GM23248 (cell line): ENCODE data around the gene R3HDM2. TPM values are rescaled to one million over a fixed set of nuclear protein-coding genes. Genes with fewer than 3 reads are reported as not detected.
"Not testable (repeated sequence)": the region's sequence is repeated elsewhere in the genome, so short reads cannot be mapped to it uniquely, and the experiment has no call there.

Source experiments
- DNase-seq: peaks from one replicate; pipeline ENCODE4 v3.0.0-alpha.2; 2015
- H2AFZ ChIP-seq: fragments of 200-600 bp; sonication (generic); 2 replicates; pipeline ENCODE4 v1.6.1; 2016; ENCODE audit warnings: antibody characterized with exemption
- H3F3A ChIP-seq: fragments of 200-600 bp; sonication (generic); 2 replicates; pipeline ENCODE4 v1.6.1; 2016; ENCODE audit warnings: mild to moderate bottlenecking, antibody characterized with exemption, mixed run types; ENCODE audit not compliant: insufficient read depth
- H3K27ac ChIP-seq: fragments of 200-600 bp; sonication (generic); 2 replicates; pipeline ENCODE4 v1.5.1; 2016; ENCODE audit warnings: mild to moderate bottlenecking
- H3K27me3 ChIP-seq: fragments of 200-600 bp; sonication (generic); replicated peaks from 2 replicates; pipeline ENCODE4 v1.6.1; 2016; ENCODE audit warnings: mild to moderate bottlenecking; ENCODE audit not compliant: insufficient read depth
- H3K36me3 ChIP-seq: fragments of 200-600 bp; sonication (generic); 2 replicates; pipeline ENCODE4 v1.6.1; 2016; ENCODE audit warnings: low read depth, mild to moderate bottlenecking
- H3K4me1 ChIP-seq: fragments of 200-600 bp; sonication (generic); 2 replicates; pipeline ENCODE4 v1.6.1; 2016; ENCODE audit warnings: mild to moderate bottlenecking; ENCODE audit not compliant: insufficient read depth
- H3K4me2 ChIP-seq: fragments of 200-600 bp; sonication (generic); one replicate; pipeline ENCODE4 v1.6.1; 2016; ENCODE audit warnings: mild to moderate bottlenecking; ENCODE audit not compliant: unreplicated experiment
- H3K4me3 ChIP-seq: fragments of 200-600 bp; sonication (generic); 2 replicates; pipeline ENCODE4 v1.5.1; 2016; ENCODE audit warnings: mild to moderate bottlenecking
- H3K79me2 ChIP-seq: fragments of 200-600 bp; sonication (generic); 2 replicates; pipeline ENCODE4 v1.6.1; 2016; ENCODE audit warnings: mild to moderate bottlenecking; ENCODE audit not compliant: insufficient read depth
- H3K9ac ChIP-seq: fragments of 200-600 bp; sonication (generic); 2 replicates; pipeline ENCODE4 v1.6.1; 2016; ENCODE audit warnings: mild to moderate bottlenecking
- H3K9me2 ChIP-seq: fragments of 200-600 bp; sonication (generic); 2 replicates; pipeline ENCODE4 v1.6.1; 2016; ENCODE audit warnings: mixed run types, mild to moderate bottlenecking, moderate library complexity; ENCODE audit not compliant: insufficient read depth
- H3K9me3 ChIP-seq: fragments of 200-600 bp; sonication (generic); one replicate; pipeline ENCODE4 v1.6.1; 2017; ENCODE audit warnings: low read depth
- H4K20me1 ChIP-seq: fragments of 200-600 bp; sonication (generic); 2 replicates; pipeline ENCODE4 v1.6.0; 2016; ENCODE audit not compliant: insufficient read depth
- EZH2 ChIP-seq: fragments of 200-600 bp; sonication (generic); IDR thresholded peaks from 2 replicates; pipeline ENCODE4 v1.6.1; 2018; ENCODE audit warnings: antibody characterized with exemption, mild to moderate bottlenecking; ENCODE audit not compliant: insufficient read depth, poor library complexity, severe bottlenecking
- EZH2phosphoT487 ChIP-seq: fragments of 200-600 bp; sonication (generic); IDR thresholded peaks from 2 replicates; pipeline ENCODE4 v1.6.1; 2018; ENCODE audit warnings: antibody characterized with exemption, moderate library complexity, mild to moderate bottlenecking, low read depth; ENCODE audit not compliant: insufficient read depth
- WGBS, 2 experiments: methylation state at CpG; one replicate each; pipeline ENCODE4 v1.1.6; 2015 to 2017; ENCODE audit warnings: low lambda C conversion rate in 2 of 2, low coverage in 1 of 2; ENCODE audit errors: missing lambda C conversion rate in 2 of 2; 5-methylcytosine and 5-hydroxymethylcytosine counted together
- in situ Hi-C: fragments of 300-500 bp; cut with MboI; formaldehyde crosslinking; loops from 2 replicates; pipeline ENCODE4 v1.15.0; 2020
- polyA plus RNA-seq: library from polyadenylated mRNA; unstranded; fragments of >200 nt; fragmentation: Nextera tagmentation; extraction: Ambion mirVana; gene quantifications from 2 replicates; pipeline ENCODE4 v1.2.1, GENCODE V29; 2016
- total RNA-seq: library from RNA; depleted of rRNA; stranded (reverse); fragments of >200 nt; shearing (Covaris generic); gene quantifications from 2 replicates; pipeline ENCODE4 v1.2.3, GENCODE V29; 2014

R3HDM2 gene
- total and polyA plus RNA-seq, 2 experiments from 2014 or later: 16.9 to 17.0 TPM

DNA sequence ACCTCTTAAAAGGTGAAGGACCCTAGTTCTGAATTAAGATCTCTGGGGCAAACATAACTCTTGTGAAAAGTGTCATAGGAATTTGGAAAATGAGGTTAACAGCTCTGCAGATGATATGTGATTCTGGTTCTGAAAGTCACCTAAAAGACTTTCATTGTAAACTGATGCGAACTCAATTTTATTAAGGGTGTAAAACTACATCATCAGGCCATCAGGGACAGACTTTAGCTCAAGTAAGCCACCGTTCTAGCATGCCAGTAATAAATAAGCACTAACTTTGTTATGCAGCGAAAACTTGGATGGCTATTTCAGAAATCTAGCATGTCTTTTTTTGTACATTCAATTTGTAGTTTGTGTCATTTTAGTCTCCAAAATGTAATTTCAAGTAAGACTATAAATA lies 61.6 kb downstream of the R3HDM2 start:
- Histone ChIP-seq H3K27ac (no peak overlapping the region), H3K9ac (no peak overlapping the region), H3K4me3 (no peak overlapping the region), H3K4me2 (no peak overlapping the region), H4K20me1 (no peaks in the 10 kb centered on the region), H3F3A (peaks cover 6% of the 10 kb centered on the region; the same call in 1 of the 2 replicates), H3K27me3 (no peaks in the 10 kb centered on the region), H3K9me2 (no peaks in the 10 kb centered on the region), H3K79me2 (peaks cover 24% of the 10 kb centered on the region), H3K4me1 (peaks cover 14% of the 10 kb centered on the region), H2AFZ (no peak overlapping the region), H3K36me3 (no peaks in the 10 kb centered on the region), H3K9me3 (no peaks in the 10 kb centered on the region)
- in situ Hi-C loops: no loop called here
- WGBS, 2 experiments: 83 to 86% methylated on average over 3 of the region's 3 CpGs
- TF ChIP-seq EZH2phosphoT487 (no peak), EZH2 (no peak)
- DNase-seq: no peak

DNA sequence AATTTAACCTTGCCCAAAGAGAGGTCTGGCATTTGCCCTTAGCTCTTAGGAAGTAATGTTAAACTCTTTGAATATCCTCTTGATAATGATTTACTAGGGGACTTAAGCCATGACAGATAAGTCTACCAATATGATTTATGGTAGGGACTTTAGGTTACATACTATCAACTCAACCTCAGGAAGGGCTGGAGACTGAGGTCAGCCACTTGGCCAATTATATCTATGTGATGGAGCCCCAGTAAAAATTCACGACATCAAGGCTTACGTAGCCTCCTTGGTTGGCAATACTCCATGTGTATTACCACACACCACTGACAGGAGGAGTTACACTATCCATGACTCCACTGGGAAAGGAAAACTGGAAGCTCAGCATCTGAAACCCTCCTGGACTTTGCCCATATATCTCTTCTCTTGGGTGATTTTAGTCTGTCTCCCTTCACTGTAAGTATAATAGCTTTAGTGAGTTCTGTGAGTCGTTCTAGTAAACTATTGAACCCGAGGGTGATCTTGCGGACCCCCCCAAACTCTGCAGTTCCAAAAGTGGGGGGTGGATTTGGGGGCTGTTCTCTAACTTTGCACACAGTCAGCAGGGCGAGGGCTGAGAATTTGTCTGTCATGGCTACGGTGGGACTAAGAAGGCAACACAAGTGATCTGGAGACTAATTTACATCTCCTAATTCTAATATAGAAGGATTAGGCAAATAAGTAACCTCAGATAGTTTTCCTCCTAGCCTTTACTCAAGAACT lies 62.3 kb downstream of the R3HDM2 start:
- Histone ChIP-seq H2AFZ (no peak overlapping the region), H3K9me3 (no peaks in the 10 kb centered on the region), H3K9ac (no peak overlapping the region), H3K4me2 (no peak overlapping the region), H3K4me1 (peaks cover 14% of the 10 kb centered on the region), H4K20me1 (no peaks in the 10 kb centered on the region), H3K36me3 (no peaks in the 10 kb centered on the region), H3K4me3 (no peak overlapping the region), H3K27ac (no peak overlapping the region), H3K79me2 (peaks cover 24% of the 10 kb centered on the region), H3K27me3 (no peaks in the 10 kb centered on the region), H3F3A (peaks cover 6% of the 10 kb centered on the region; the same call in 1 of the 2 replicates), H3K9me2 (no peaks in the 10 kb centered on the region)
- TF ChIP-seq EZH2 (no peak), EZH2phosphoT487 (no peak)
- DNase-seq: peak; percentile 17
- 91 to 96% methylated on average over 7 of the region's 7 CpGs for WGBS, 2 experiments
- in situ Hi-C loops: no loop called here

DNA sequence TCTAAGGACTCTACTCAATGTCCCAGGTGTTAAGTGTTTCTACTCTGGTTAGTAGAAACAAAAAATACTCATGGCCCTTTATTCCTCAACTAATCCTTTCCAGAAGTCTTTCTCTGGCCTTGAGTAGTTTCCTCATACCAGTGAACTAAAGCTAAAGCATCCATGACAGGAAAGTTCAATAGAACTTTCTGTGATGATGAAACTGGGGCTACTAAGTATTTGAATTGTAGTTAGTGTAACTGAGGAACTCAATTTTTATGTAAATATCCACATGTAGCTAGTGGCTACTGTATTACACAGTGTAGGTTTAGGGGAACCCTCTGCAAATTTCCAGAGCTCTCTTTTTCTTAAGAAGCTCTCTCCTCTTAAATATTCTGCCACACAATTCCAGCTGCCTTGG lies 63.7 kb downstream of the R3HDM2 start:
- H3K4me1 ChIP-seq: peaks cover 7% of the 10 kb centered on the region
- no peak overlapping the region for H3K9ac ChIP-seq
- no peaks in the 10 kb centered on the region for H3K9me2 ChIP-seq
- no peak overlapping the region for H3K4me2 ChIP-seq
- TF ChIP-seq EZH2phosphoT487: no peak
- TF ChIP-seq EZH2: no peak
- peaks cover 6% of the 10 kb centered on the region; the same call in 1 of the 2 replicates for H3F3A ChIP-seq
- no peak overlapping the region for H2AFZ ChIP-seq
- H3K36me3 ChIP-seq: no peaks in the 10 kb centered on the region
- H3K79me2 ChIP-seq: peaks cover 15% of the 10 kb centered on the region
- H3K4me3 ChIP-seq: no peak overlapping the region
- no peaks in the 10 kb centered on the region for H3K27me3 ChIP-seq
- no peaks in the 10 kb centered on the region for H3K9me3 ChIP-seq
- no peaks in the 10 kb centered on the region for H4K20me1 ChIP-seq
- no peak for DNase-seq
- H3K27ac ChIP-seq: no peak overlapping the region
- in situ Hi-C loops: no loop called here

DNA sequence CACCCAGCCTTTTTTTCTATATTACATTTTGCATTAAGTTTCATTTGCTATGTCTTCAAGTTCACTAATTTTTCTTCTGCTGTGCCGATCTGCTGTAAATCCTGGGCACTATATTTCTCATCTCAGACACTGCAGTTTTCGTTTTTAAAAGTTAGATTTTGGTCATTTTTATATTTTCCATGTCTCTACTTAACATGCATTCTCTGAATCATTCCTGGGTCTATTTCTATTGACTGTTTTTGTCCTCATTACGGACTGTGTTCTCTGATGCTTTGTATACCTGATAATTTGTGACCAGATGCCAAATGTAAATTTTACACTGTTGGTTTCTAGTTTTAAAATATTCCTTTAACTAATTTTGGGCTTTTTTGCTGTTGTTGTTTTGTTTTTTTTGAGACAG lies 64.5 kb downstream of the R3HDM2 start:
- WGBS, 2 experiments: 98 to 100% methylated on average over 3 of the region's 3 CpGs
- H3K9ac ChIP-seq: no peak overlapping the region
- peaks cover under 1% of the 10 kb centered on the region; the same call in 1 of the 2 replicates for H3F3A ChIP-seq
- H3K27me3 ChIP-seq: no peaks in the 10 kb centered on the region
- H3K27ac ChIP-seq: no peak overlapping the region
- no peaks in the 10 kb centered on the region for H3K36me3 ChIP-seq
- no peak overlapping the region for H3K4me3 ChIP-seq
- TF ChIP-seq EZH2 (no peak), EZH2phosphoT487 (no peak)
- no peak overlapping the region for H3K4me2 ChIP-seq
- H3K9me2 ChIP-seq: no peaks in the 10 kb centered on the region
- peaks cover 5% of the 10 kb centered on the region for H3K4me1 ChIP-seq
- no peak for DNase-seq
- in situ Hi-C loops: no loop called here
- H3K79me2 ChIP-seq: peaks cover 15% of the 10 kb centered on the region
- no peaks in the 10 kb centered on the region for H4K20me1 ChIP-seq
- no peaks in the 10 kb centered on the region for H3K9me3 ChIP-seq
- H2AFZ ChIP-seq: no peak overlapping the region

DNA sequence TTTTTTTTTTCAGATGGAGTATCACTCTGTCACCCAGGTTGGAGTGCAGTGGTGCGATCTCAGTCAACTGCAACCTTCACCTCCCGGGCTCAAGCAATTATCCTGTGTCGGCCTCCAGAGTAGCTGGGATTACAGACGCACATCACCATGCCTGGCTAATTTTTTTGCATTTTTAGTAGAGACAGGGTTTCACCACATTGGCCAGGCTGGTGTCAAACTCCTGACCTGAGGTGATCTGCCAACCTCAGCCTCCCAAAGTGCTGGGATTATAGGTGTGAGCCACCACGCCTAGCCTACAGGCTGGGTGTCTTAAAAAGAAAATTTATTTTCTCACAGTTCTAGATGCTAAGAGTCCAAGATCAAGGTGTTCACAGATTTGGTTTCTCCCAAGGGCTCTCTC lies 66.7 kb downstream of the R3HDM2 start:
- H3F3A ChIP-seq, H4K20me1 ChIP-seq, H3K9me2 ChIP-seq, H3K4me2 ChIP-seq, H3K27ac ChIP-seq, H3K9me3 ChIP-seq, in situ Hi-C loops, H3K4me3 ChIP-seq, H3K9ac ChIP-seq, H3K36me3 ChIP-seq, DNase-seq, H2AFZ ChIP-seq, H3K27me3 ChIP-seq, H3K4me1 ChIP-seq: not testable (repeated sequence)
- peaks cover 14% of the 10 kb centered on the region for H3K79me2 ChIP-seq
- 96 to 97% methylated on average over 5 of the region's 5 CpGs for WGBS, 2 experiments
